NT2/D1 (cell line): ENCODE data around the gene ROPN1L.

Source experiments
- YY1 ChIP-seq: IDR thresholded peaks from 2 replicates; pipeline ENCODE4 v1.6.1; 2011; ENCODE audit not compliant: insufficient read length, insufficient read depth
- ZNF274 ChIP-seq: IDR thresholded peaks from 2 replicates; pipeline ENCODE4 v1.6.1; 2011; ENCODE audit warnings: mild to moderate bottlenecking, low read depth, low read length

DNA sequence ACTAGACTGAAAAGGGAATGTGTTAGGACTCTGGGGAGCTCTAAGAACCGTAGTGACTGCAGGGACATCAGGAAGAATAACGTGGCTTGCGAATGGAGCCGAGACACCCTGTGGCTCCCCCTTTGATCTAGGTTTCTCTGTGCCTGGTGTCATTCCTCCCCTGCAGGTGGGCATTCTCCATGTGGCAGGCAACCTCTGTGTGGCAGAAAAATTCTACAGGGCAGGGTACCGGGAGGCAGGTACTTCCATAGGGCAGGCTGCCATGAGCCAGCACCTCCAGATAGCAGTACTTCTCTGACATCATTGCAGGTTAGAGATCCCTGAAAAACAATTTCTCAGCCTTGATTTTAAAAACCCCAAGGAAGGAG is 43.1 kb downstream of the ROPN1L start:
- no peak for TF ChIP-seq YY1
- TF ChIP-seq ZNF274 = no peak
